Measurements from ENCODE around the gene DOK4.
"Not testable (repeated sequence)": the region's sequence is repeated elsewhere in the genome, so short reads cannot be mapped to it uniquely, and the experiment has no call there.

Gene DOK4

GRCh38 chr16:57512296-57513001 is 26.2 kb upstream of the DOK4 start:
- Mint-ChIP-seq H3K9me3 (no peaks in the 10 kb centered on the region), H3K27me3 (no peaks in the 10 kb centered on the region), H3K4me3 (no peak overlapping the region), H3K4me1 (no peaks in the 10 kb centered on the region), H3K27ac (peak overlapping the region in 1 of 2 donors; percentile 38)
- no peak for DNase-seq
- ATAC-seq = no peak

- no peak for DNase-seq
- no peak overlapping the region for H3K27ac Mint-ChIP-seq
- no peak for ATAC-seq
- H3K4me1 Mint-ChIP-seq = no peaks in the 10 kb centered on the region
- no peak overlapping the region for H3K4me3 Mint-ChIP-seq
- H3K27me3 Mint-ChIP-seq = no peaks in the 10 kb centered on the region
- H3K9me3 Mint-ChIP-seq = no peaks in the 10 kb centered on the region
Observed at GRCh38 chr16:57510016-57510871, 24.0 kb upstream of the DOK4 start.

GRCh38 chr16:57509231-57509923 is 23.1 kb upstream of the DOK4 start:
- DNase-seq (no peak), ATAC-seq (no peak)
- H3K27me3 Mint-ChIP-seq = no peaks in the 10 kb centered on the region
- no peaks in the 10 kb centered on the region for H3K4me1 Mint-ChIP-seq
- no peaks in the 10 kb centered on the region for H3K9me3 Mint-ChIP-seq
- no peak overlapping the region for H3K4me3 Mint-ChIP-seq
- peak overlapping the region in 1 of 2 donors; percentile 48 for H3K27ac Mint-ChIP-seq

GRCh38 chr16:57508035-57508425 is 21.7 kb upstream of the DOK4 start:
- Mint-ChIP-seq H3K27me3 (no peaks in the 10 kb centered on the region), H3K4me3 (no peak overlapping the region), H3K4me1 (no peaks in the 10 kb centered on the region), H3K9me3 (no peaks in the 10 kb centered on the region), H3K27ac (no peak overlapping the region)
- no peak for ATAC-seq
- DNase-seq = no peak

- no peaks in the 10 kb centered on the region for H3K27me3 Mint-ChIP-seq
- no peaks in the 10 kb centered on the region for H3K9me3 Mint-ChIP-seq
- ATAC-seq (no peak), DNase-seq (no peak)
- H3K4me3 Mint-ChIP-seq = no peak overlapping the region
- no peaks in the 10 kb centered on the region for H3K4me1 Mint-ChIP-seq
- H3K27ac Mint-ChIP-seq = no peak overlapping the region
Observed at GRCh38 chr16:57507136-57508034, 21.1 kb upstream of the DOK4 start.

- Mint-ChIP-seq H3K9me3 (no peaks in the 10 kb centered on the region), H3K27me3 (no peaks in the 10 kb centered on the region), H3K4me1 (peaks cover 15% of the 10 kb centered on the region), H3K4me3 (no peak overlapping the region), H3K27ac (no peak overlapping the region)
- ATAC-seq = no peak
- no peak for DNase-seq
Observed at GRCh38 chr16:57505169-57505568, 18.9 kb upstream of the DOK4 start.

GRCh38 chr16:57504491-57504890 is 18.2 kb upstream of the DOK4 start:
- Mint-ChIP-seq H3K9me3 (no peaks in the 10 kb centered on the region), H3K27ac (peak overlapping the region in 1 of 2 donors; percentile 5), H3K4me1 (peaks cover 19% of the 10 kb centered on the region), H3K4me3 (no peak overlapping the region), H3K27me3 (no peaks in the 10 kb centered on the region)
- no peak for DNase-seq
- ATAC-seq = no peak

- H3K4me3 Mint-ChIP-seq = no peak overlapping the region
- H3K27ac Mint-ChIP-seq = no peak overlapping the region
- DNase-seq = no peak
- H3K9me3 Mint-ChIP-seq = no peaks in the 10 kb centered on the region
- H3K4me1 Mint-ChIP-seq = peaks cover 19% of the 10 kb centered on the region
- no peak for ATAC-seq
- H3K27me3 Mint-ChIP-seq = no peaks in the 10 kb centered on the region
Observed at GRCh38 chr16:57504001-57504400, 17.7 kb upstream of the DOK4 start.

- Mint-ChIP-seq H3K27ac (no peak overlapping the region), H3K27me3 (no peaks in the 10 kb centered on the region)
- no peak for DNase-seq
Observed at GRCh38 chr16:57503366-57503765, 17.1 kb upstream of the DOK4 start.

GRCh38 chr16:57502048-57502775 is 15.9 kb upstream of the DOK4 start:
- no peaks in the 10 kb centered on the region for H3K9me3 Mint-ChIP-seq
- no peaks in the 10 kb centered on the region for H3K27me3 Mint-ChIP-seq
- H3K4me1 Mint-ChIP-seq = peaks cover 19% of the 10 kb centered on the region
- no peak overlapping the region for H3K27ac Mint-ChIP-seq
- ATAC-seq (no peak), DNase-seq (no peak)
- H3K4me3 Mint-ChIP-seq = no peak overlapping the region

More at GRCh38 chr16:57503366-57503765, 17.1 kb upstream of the DOK4 start:
- Mint-ChIP-seq H3K4me1 (peaks cover 19% of the 10 kb centered on the region), H3K9me3 (no peaks in the 10 kb centered on the region), H3K4me3 (no peak overlapping the region)
- no peak for ATAC-seq

GRCh38 chr16:57501492-57501891 is 15.2 kb upstream of the DOK4 start:
- Mint-ChIP-seq H3K27me3 (no peaks in the 10 kb centered on the region), H3K4me3 (no peak overlapping the region), H3K9me3 (no peaks in the 10 kb centered on the region), H3K4me1 (peaks cover 19% of the 10 kb centered on the region), H3K27ac (peak overlapping the region; percentile 29 to 93)
- no peak for ATAC-seq
- no peak for DNase-seq

- ATAC-seq (peak; percentile 76), DNase-seq (no peak)
- H3K27me3 Mint-ChIP-seq = no peaks in the 10 kb centered on the region
- peak overlapping the region in 1 of 2 donors; percentile 21 for H3K4me3 Mint-ChIP-seq
- peak overlapping the region; percentile 34 to 45 for H3K27ac Mint-ChIP-seq
- no peaks in the 10 kb centered on the region for H3K9me3 Mint-ChIP-seq
- H3K4me1 Mint-ChIP-seq = peaks cover 19% of the 10 kb centered on the region
Observed at GRCh38 chr16:57500578-57501111, 14.4 kb upstream of the DOK4 start.

GRCh38 chr16:57499941-57500340 is 13.6 kb upstream of the DOK4 start:
- H3K4me1 Mint-ChIP-seq = peaks cover 19% of the 10 kb centered on the region
- peak overlapping the region in 1 of 2 donors; percentile 51 for H3K27ac Mint-ChIP-seq
- H3K4me3 Mint-ChIP-seq, ATAC-seq, DNase-seq, H3K27me3 Mint-ChIP-seq, H3K9me3 Mint-ChIP-seq: not testable (repeated sequence)

- H3K27me3 Mint-ChIP-seq = no peaks in the 10 kb centered on the region
- DNase-seq = no peak
- H3K9me3 Mint-ChIP-seq = no peaks in the 10 kb centered on the region
- H3K4me3 Mint-ChIP-seq = no peak overlapping the region
- no peak overlapping the region for H3K27ac Mint-ChIP-seq
- peaks cover 19% of the 10 kb centered on the region for H3K4me1 Mint-ChIP-seq
- ATAC-seq = no peak
Observed at GRCh38 chr16:57498031-57498430, 11.7 kb upstream of the DOK4 start.

Data from stimulated activated naive CD8-positive, alpha-beta T cell treated with anti-CD3 and anti-CD28 coated beads, Interleukin-15, amount 100 ng/mL, for 72 hours (primary cell).